HPDE6-E6E7 (cell line): ENCODE measurements around the gene AQP12B.

ENCODE experiments used
- DNase-seq: peaks from one replicate; pipeline ENCODE4 v3.0.0; 2011; ENCODE audit warnings: missing footprints; ENCODE audit errors: extremely low spot score

The AQP12B gene

GRCh38 chr2:240647503-240648154 is 35.1 kb downstream of the AQP12B start:
- DNase-seq, result no peak

GRCh38 chr2:240646900-240647502 is 35.7 kb downstream of the AQP12B start:
- DNase-seq, result no peak

GRCh38 chr2:240646176-240646899 is 36.3 kb downstream of the AQP12B start:
- DNase-seq, result no peak

- no peak for DNase-seq
These were observed 36.9 kb downstream of the AQP12B start for GRCh38 chr2:240645801-240646175.

GRCh38 chr2:240645346-240645745 is 37.3 kb downstream of the AQP12B start:
- no peak for DNase-seq

- DNase-seq, result no peak
These were observed 37.8 kb downstream of the AQP12B start for GRCh38 chr2:240644859-240645301.

- DNase-seq, result no peak
These were observed 38.5 kb downstream of the AQP12B start for GRCh38 chr2:240644171-240644651.

- no peak for DNase-seq
These were observed 38.9 kb downstream of the AQP12B start for GRCh38 chr2:240643811-240644150.

- no peak for DNase-seq
These were observed 39.4 kb downstream of the AQP12B start for GRCh38 chr2:240643093-240643810.

GRCh38 chr2:240642806-240643092 is 39.9 kb downstream of the AQP12B start:
- DNase-seq, result no peak

- DNase-seq, result no peak
These were observed 40.5 kb downstream of the AQP12B start for GRCh38 chr2:240642061-240642805.

- no peak for DNase-seq
These were observed 41.7 kb downstream of the AQP12B start for GRCh38 chr2:240640939-240641338.

- no peak for DNase-seq
These were observed 43.1 kb downstream of the AQP12B start for GRCh38 chr2:240639566-240639965.

GRCh38 chr2:240638512-240639160 is 44.0 kb downstream of the AQP12B start:
- DNase-seq, result no peak

- DNase-seq, result no peak
These were observed 44.8 kb downstream of the AQP12B start for GRCh38 chr2:240637901-240638345.

GRCh38 chr2:240637116-240637900 is 45.4 kb downstream of the AQP12B start:
- no peak for DNase-seq

- no peak for DNase-seq
These were observed 46.0 kb downstream of the AQP12B start for GRCh38 chr2:240636563-240637115.

GRCh38 chr2:240635998-240636547 is 46.6 kb downstream of the AQP12B start:
- DNase-seq, result no peak

- DNase-seq, result no peak
These were observed 47.3 kb downstream of the AQP12B start for GRCh38 chr2:240635121-240635997.
